ENCODE results near the gene LACTBL1. TPM values are rescaled to one million over a fixed set of nuclear protein-coding genes. Genes with fewer than 3 reads are reported as not detected.

LACTBL1 gene
- total RNA-seq, 1 donor from 2014 or later = not detected

DNA sequence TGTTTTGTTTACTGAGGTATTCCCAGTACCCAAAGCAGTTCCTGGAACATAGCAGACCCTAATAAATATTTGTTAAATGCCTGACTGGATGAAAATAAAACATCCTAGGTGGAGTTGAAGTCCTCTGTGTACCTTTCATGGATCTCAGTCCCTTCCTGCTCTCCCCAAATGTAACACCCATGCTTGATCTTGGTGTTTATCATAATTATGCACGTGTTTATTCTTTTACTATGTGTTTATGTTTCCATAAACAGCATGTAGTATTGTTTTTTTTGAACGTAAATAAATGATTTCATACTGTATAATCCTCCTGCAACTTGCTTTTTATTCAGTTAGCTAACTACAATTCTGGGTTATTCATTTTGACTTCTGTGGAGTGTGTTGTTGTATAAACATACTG, 4.8 kb downstream of the LACTBL1 start:
- TF ChIP-seq, protein P1, sequence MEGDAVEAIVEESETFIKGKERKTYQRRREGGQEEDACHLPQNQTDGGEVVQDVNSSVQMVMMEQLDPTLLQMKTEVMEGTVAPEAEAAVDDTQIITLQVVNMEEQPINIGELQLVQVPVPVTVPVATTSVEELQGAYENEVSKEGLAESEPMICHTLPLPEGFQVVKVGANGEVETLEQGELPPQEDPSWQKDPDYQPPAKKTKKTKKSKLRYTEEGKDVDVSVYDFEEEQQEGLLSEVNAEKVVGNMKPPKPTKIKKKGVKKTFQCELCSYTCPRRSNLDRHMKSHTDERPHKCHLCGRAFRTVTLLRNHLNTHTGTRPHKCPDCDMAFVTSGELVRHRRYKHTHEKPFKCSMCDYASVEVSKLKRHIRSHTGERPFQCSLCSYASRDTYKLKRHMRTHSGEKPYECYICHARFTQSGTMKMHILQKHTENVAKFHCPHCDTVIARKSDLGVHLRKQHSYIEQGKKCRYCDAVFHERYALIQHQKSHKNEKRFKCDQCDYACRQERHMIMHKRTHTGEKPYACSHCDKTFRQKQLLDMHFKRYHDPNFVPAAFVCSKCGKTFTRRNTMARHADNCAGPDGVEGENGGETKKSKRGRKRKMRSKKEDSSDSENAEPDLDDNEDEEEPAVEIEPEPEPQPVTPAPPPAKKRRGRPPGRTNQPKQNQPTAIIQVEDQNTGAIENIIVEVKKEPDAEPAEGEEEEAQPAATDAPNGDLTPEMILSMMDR (IDR thresholded peaks at IDR 0.05; ENCODE audit: unreplicated experiment) = no peak
- Mint-ChIP-seq H3K27ac (ENCODE audit: unreplicated experiment) (no peak overlapping the region), H3K4me3 (ENCODE audit: unreplicated experiment) (no peak overlapping the region), H3K27me3 (ENCODE audit: unreplicated experiment) (peaks cover 9% of the 10 kb centered on the region), H3K4me1 (ENCODE audit: unreplicated experiment) (no peaks in the 10 kb centered on the region), H3K36me3 (ENCODE audit: low read depth, unreplicated experiment) (no peaks in the 10 kb centered on the region), H3K9me3 (ENCODE audit: unreplicated experiment) (peaks cover 5% of the 10 kb centered on the region)
- DNase-seq (ENCODE audit: low spot score) = no peak

GRCh38 chr1:22966309-22966708, 6.4 kb downstream of the LACTBL1 start:
- H3K36me3 Mint-ChIP-seq (ENCODE audit: low read depth, unreplicated experiment) = no peaks in the 10 kb centered on the region
- no peak overlapping the region for H3K27ac Mint-ChIP-seq (ENCODE audit: unreplicated experiment)
- no peak for DNase-seq (ENCODE audit: low spot score)
- H3K27me3 Mint-ChIP-seq (ENCODE audit: unreplicated experiment) = peaks cover 6% of the 10 kb centered on the region
- TF ChIP-seq, protein P1 (IDR thresholded peaks at IDR 0.05; ENCODE audit: unreplicated experiment) = no peak
- H3K4me1 Mint-ChIP-seq (ENCODE audit: unreplicated experiment) = no peaks in the 10 kb centered on the region
- no peak overlapping the region for H3K4me3 Mint-ChIP-seq (ENCODE audit: unreplicated experiment)
- peaks cover 5% of the 10 kb centered on the region for H3K9me3 Mint-ChIP-seq (ENCODE audit: unreplicated experiment)

GRCh38 chr1:22963044-22963677, 9.5 kb downstream of the LACTBL1 start:
- Mint-ChIP-seq H3K27ac (ENCODE audit: unreplicated experiment) (no peak overlapping the region), H3K36me3 (ENCODE audit: low read depth, unreplicated experiment) (no peaks in the 10 kb centered on the region), H3K9me3 (ENCODE audit: unreplicated experiment) (peaks cover 5% of the 10 kb centered on the region), H3K27me3 (ENCODE audit: unreplicated experiment) (peaks cover 5% of the 10 kb centered on the region), H3K4me3 (ENCODE audit: unreplicated experiment) (no peak overlapping the region), H3K4me1 (ENCODE audit: unreplicated experiment) (no peaks in the 10 kb centered on the region)
- TF ChIP-seq, protein P1 (IDR thresholded peaks at IDR 0.05; ENCODE audit: unreplicated experiment) = no peak
- no peak for DNase-seq (ENCODE audit: low spot score)

- no peak overlapping the region for H3K27ac Mint-ChIP-seq (ENCODE audit: unreplicated experiment)
- H3K36me3 Mint-ChIP-seq (ENCODE audit: low read depth, unreplicated experiment) = no peaks in the 10 kb centered on the region
- H3K4me1 Mint-ChIP-seq (ENCODE audit: unreplicated experiment) = no peaks in the 10 kb centered on the region
- TF ChIP-seq, protein P1 (IDR thresholded peaks at IDR 0.05; ENCODE audit: unreplicated experiment) = no peak
- H3K9me3 Mint-ChIP-seq (ENCODE audit: unreplicated experiment) = peaks cover 5% of the 10 kb centered on the region
- DNase-seq (ENCODE audit: low spot score) = no peak
- H3K4me3 Mint-ChIP-seq (ENCODE audit: unreplicated experiment) = no peak overlapping the region
- H3K27me3 Mint-ChIP-seq (ENCODE audit: unreplicated experiment) = peaks cover 5% of the 10 kb centered on the region
Measured at GRCh38 chr1:22962558-22962957, 10.1 kb downstream of the LACTBL1 start.

GRCh38 chr1:22959545-22960360, 12.9 kb downstream of the LACTBL1 start:
- Mint-ChIP-seq H3K4me3 (ENCODE audit: unreplicated experiment) (no peak overlapping the region), H3K4me1 (ENCODE audit: unreplicated experiment) (no peaks in the 10 kb centered on the region), H3K36me3 (ENCODE audit: low read depth, unreplicated experiment) (no peaks in the 10 kb centered on the region), H3K27ac (ENCODE audit: unreplicated experiment) (no peak overlapping the region), H3K9me3 (ENCODE audit: unreplicated experiment) (no peaks in the 10 kb centered on the region), H3K27me3 (ENCODE audit: unreplicated experiment) (peaks cover 1% of the 10 kb centered on the region)
- TF ChIP-seq, protein P1 (IDR thresholded peaks at IDR 0.05; ENCODE audit: unreplicated experiment) = no peak
- no peak for DNase-seq (ENCODE audit: low spot score)
